BLaER1 (cell line): Measurements from ENCODE around the gene KSR1.
"Not testable (repeated sequence)": the region's sequence is repeated elsewhere in the genome, so short reads cannot be mapped to it uniquely, and the experiment has no call there.

Experiments used
- H3K27ac ChIP-seq: shearing (Covaris generic); formaldehyde crosslinking; 2 replicates; pipeline ENCODE4 v1.8.1; 2022
- H3K27me3 ChIP-seq: shearing (Covaris generic); formaldehyde crosslinking; 2 replicates; pipeline ENCODE4 v1.8.1; 2022
- H3K36me3 ChIP-seq: shearing (Covaris generic); formaldehyde crosslinking; 2 replicates; pipeline ENCODE4 v1.8.1; 2022
- H3K4me1 ChIP-seq: shearing (Covaris generic); formaldehyde crosslinking; 2 replicates; pipeline ENCODE4 v1.8.1; 2022
- H3K4me2 ChIP-seq: shearing (Covaris generic); formaldehyde crosslinking; 2 replicates; pipeline ENCODE4 v1.8.1; 2022
- H3K4me3 ChIP-seq: shearing (Covaris generic); formaldehyde crosslinking; 2 replicates; pipeline ENCODE4 v1.8.1; 2022
- H3K9ac ChIP-seq: shearing (Covaris generic); formaldehyde crosslinking; 2 replicates; pipeline ENCODE4 v1.8.1; 2022
- H3K9me3 ChIP-seq: shearing (Covaris generic); formaldehyde crosslinking; 2 replicates; pipeline ENCODE4 v1.8.1; 2022
- H4K20me1 ChIP-seq: shearing (Covaris generic); formaldehyde crosslinking; 2 replicates; pipeline ENCODE4 v1.8.1; 2022
- Cebpa-rat ChIP-seq: shearing (Covaris generic); IDR thresholded peaks from 2 replicates; pipeline ENCODE4 v1.8.1; 2022

Gene KSR1

GRCh38 chr17:27654136-27654535, 197.9 kb downstream of the KSR1 start:
- Histone ChIP-seq H3K36me3 (no peaks in the 10 kb centered on the region), H3K9me3 (no peaks in the 10 kb centered on the region), H3K4me1 (peaks cover 42% of the 10 kb centered on the region), H3K9ac (no peak overlapping the region), H4K20me1 (no peaks in the 10 kb centered on the region), H3K27ac (peak overlapping the region; percentile 60), H3K27me3 (no peaks in the 10 kb centered on the region), H3K4me2 (peak overlapping the region; percentile 73), H3K4me3 (no peak overlapping the region)
- TF ChIP-seq Cebpa-rat, result no peak

- Histone ChIP-seq H3K9me3 (no peaks in the 10 kb centered on the region), H3K4me3 (no peak overlapping the region), H3K27me3 (no peaks in the 10 kb centered on the region), H3K4me1 (peaks cover 42% of the 10 kb centered on the region), H4K20me1 (no peaks in the 10 kb centered on the region), H3K4me2 (peak overlapping the region; percentile 73), H3K9ac (no peak overlapping the region), H3K36me3 (no peaks in the 10 kb centered on the region), H3K27ac (peak overlapping the region; percentile 60)
- TF ChIP-seq Cebpa-rat, result no peak
These were observed 198.6 kb downstream of the KSR1 start for GRCh38 chr17:27654654-27655524.

- H3K9ac ChIP-seq, result not testable (repeated sequence)
- peaks cover 41% of the 10 kb centered on the region for H3K4me1 ChIP-seq
These were observed 199.4 kb downstream of the KSR1 start for GRCh38 chr17:27655525-27656111.

GRCh38 chr17:27656620-27657019, 200.4 kb downstream of the KSR1 start:
- not testable (repeated sequence) for H3K9ac ChIP-seq, H4K20me1 ChIP-seq, H3K27me3 ChIP-seq, H3K36me3 ChIP-seq, H3K4me2 ChIP-seq, H3K4me3 ChIP-seq, H3K27ac ChIP-seq, H3K9me3 ChIP-seq
- peaks cover 31% of the 10 kb centered on the region for H3K4me1 ChIP-seq

More at GRCh38 chr17:27655525-27656111, 199.4 kb downstream of the KSR1 start:
- H3K27me3 ChIP-seq, H3K27ac ChIP-seq, H3K4me2 ChIP-seq, H3K36me3 ChIP-seq, H3K9me3 ChIP-seq, H4K20me1 ChIP-seq, H3K4me3 ChIP-seq: not testable (repeated sequence)

GRCh38 chr17:27657620-27658019, 201.4 kb downstream of the KSR1 start:
- TF ChIP-seq Cebpa-rat, result no peak
- Histone ChIP-seq H3K4me2 (no peak overlapping the region), H3K9me3 (no peaks in the 10 kb centered on the region), H4K20me1 (no peaks in the 10 kb centered on the region), H3K27me3 (no peaks in the 10 kb centered on the region), H3K36me3 (no peaks in the 10 kb centered on the region), H3K27ac (no peak overlapping the region), H3K9ac (no peak overlapping the region), H3K4me3 (no peak overlapping the region), H3K4me1 (peaks cover 21% of the 10 kb centered on the region)

- Histone ChIP-seq H3K27me3 (no peaks in the 10 kb centered on the region), H3K9me3 (no peaks in the 10 kb centered on the region), H3K27ac (no peak overlapping the region), H3K36me3 (no peaks in the 10 kb centered on the region), H3K4me1 (peaks cover under 1% of the 10 kb centered on the region), H3K4me2 (no peak overlapping the region), H3K4me3 (no peak overlapping the region), H4K20me1 (no peaks in the 10 kb centered on the region), H3K9ac (no peak overlapping the region)
- no peak for TF ChIP-seq Cebpa-rat
These were observed 203.4 kb downstream of the KSR1 start for GRCh38 chr17:27659683-27660082.

- Histone ChIP-seq H3K4me1 (no peaks in the 10 kb centered on the region), H3K9ac (no peak overlapping the region), H4K20me1 (no peaks in the 10 kb centered on the region), H3K27ac (no peak overlapping the region), H3K36me3 (no peaks in the 10 kb centered on the region), H3K9me3 (no peaks in the 10 kb centered on the region), H3K27me3 (no peaks in the 10 kb centered on the region), H3K4me3 (no peak overlapping the region), H3K4me2 (no peak overlapping the region)
- no peak for TF ChIP-seq Cebpa-rat
These were observed 204.2 kb downstream of the KSR1 start for GRCh38 chr17:27660436-27660835.

- no peak overlapping the region for H3K4me3 ChIP-seq
- H3K27me3 ChIP-seq, result no peaks in the 10 kb centered on the region
- no peaks in the 10 kb centered on the region for H3K9me3 ChIP-seq
- no peaks in the 10 kb centered on the region for H3K36me3 ChIP-seq
- no peak overlapping the region for H3K9ac ChIP-seq
- TF ChIP-seq Cebpa-rat, result no peak
- H3K4me2 ChIP-seq, result no peak overlapping the region
- H4K20me1 ChIP-seq, result no peaks in the 10 kb centered on the region
- H3K27ac ChIP-seq, result no peak overlapping the region
- H3K4me1 ChIP-seq, result no peaks in the 10 kb centered on the region
These were observed 207.8 kb downstream of the KSR1 start for GRCh38 chr17:27663936-27664605.

GRCh38 chr17:27664606-27664965, 208.3 kb downstream of the KSR1 start:
- Histone ChIP-seq H3K4me1 (no peaks in the 10 kb centered on the region), H3K36me3 (no peaks in the 10 kb centered on the region), H3K4me3 (no peak overlapping the region), H3K27ac (no peak overlapping the region), H4K20me1 (no peaks in the 10 kb centered on the region), H3K9me3 (no peaks in the 10 kb centered on the region), H3K27me3 (no peaks in the 10 kb centered on the region), H3K4me2 (no peak overlapping the region), H3K9ac (no peak overlapping the region)
- TF ChIP-seq Cebpa-rat, result no peak

- no peak overlapping the region for H3K4me3 ChIP-seq
- H3K4me2 ChIP-seq, result no peak overlapping the region
- no peak overlapping the region for H3K9ac ChIP-seq
- no peaks in the 10 kb centered on the region for H4K20me1 ChIP-seq
- no peaks in the 10 kb centered on the region for H3K36me3 ChIP-seq
- no peaks in the 10 kb centered on the region for H3K4me1 ChIP-seq
- no peaks in the 10 kb centered on the region for H3K27me3 ChIP-seq
- H3K9me3 ChIP-seq, result no peaks in the 10 kb centered on the region
- H3K27ac ChIP-seq, result no peak overlapping the region
- TF ChIP-seq Cebpa-rat, result no peak
These were observed 209.3 kb downstream of the KSR1 start for GRCh38 chr17:27665549-27665948.

GRCh38 chr17:27666270-27666669, 210.0 kb downstream of the KSR1 start:
- not testable (repeated sequence) for H3K4me2 ChIP-seq, H3K27me3 ChIP-seq, H3K9ac ChIP-seq, H3K27ac ChIP-seq, H3K36me3 ChIP-seq, H3K9me3 ChIP-seq, H4K20me1 ChIP-seq, H3K4me3 ChIP-seq, H3K4me1 ChIP-seq
